Measurements from ENCODE around the gene TOM1L2. TPM values are rescaled to one million over a fixed set of nuclear protein-coding genes. Genes with fewer than 3 reads are reported as not detected.
A peak's percentile ranks its signal among the peaks of the same experiment; 100 is the strongest.

Gene TOM1L2
- polyA plus RNA-seq, 3 donors from 2014 or later = 1.9 to 6.1 (median 4.2) TPM

- Mint-ChIP-seq H3K36me3 (peaks cover 0 to 3% (median 0%) of the 10 kb centered on the region in 3 donors), H3K27ac (no peak overlapping the region), H3K4me1 (peaks cover 32 to 45% of the 10 kb centered on the region in 2 donors), H3K27me3 (ENCODE audit: low read depth in 3 of 3) (peaks cover 13 to 23% (median 15%) of the 10 kb centered on the region in 3 donors), H3K4me3 (no peak overlapping the region), H3K9me3 (no peaks in the 10 kb centered on the region)
- DNase-seq = no peak
Observed at GRCh38 chr17:17830740-17831207, 141.4 kb downstream of the TOM1L2 start.

GRCh38 chr17:17830269-17830567 is 142.0 kb downstream of the TOM1L2 start:
- Mint-ChIP-seq H3K27me3 (ENCODE audit: low read depth in 3 of 3) (peaks cover 9 to 18% (median 12%) of the 10 kb centered on the region in 3 donors), H3K4me1 (peaks cover 31 to 44% of the 10 kb centered on the region in 2 donors), H3K27ac (no peak overlapping the region), H3K9me3 (no peaks in the 10 kb centered on the region), H3K4me3 (no peak overlapping the region), H3K36me3 (peaks cover 0 to 3% (median 0%) of the 10 kb centered on the region in 3 donors)
- no peak for DNase-seq

GRCh38 chr17:17827826-17828621 is 144.2 kb downstream of the TOM1L2 start:
- Mint-ChIP-seq H3K27ac (peak overlapping the region in 2 of 6 donors; percentile 24 to 25), H3K27me3 (ENCODE audit: low read depth in 3 of 3) (peaks cover 2 to 24% (median 12%) of the 10 kb centered on the region in 3 donors), H3K36me3 (peaks cover 0 to 3% (median 0%) of the 10 kb centered on the region in 3 donors), H3K4me1 (peaks cover 32 to 44% of the 10 kb centered on the region in 2 donors), H3K4me3 (no peak overlapping the region), H3K9me3 (no peaks in the 10 kb centered on the region)
- no peak for DNase-seq

- H3K4me1 Mint-ChIP-seq = peaks cover 40 to 52% of the 10 kb centered on the region in 2 donors
- H3K27me3 Mint-ChIP-seq (ENCODE audit: low read depth in 3 of 3) = peaks cover 2 to 22% (median 16%) of the 10 kb centered on the region in 3 donors
- peak overlapping the region in 2 of 6 donors; percentile 64 to 87 for H3K27ac Mint-ChIP-seq
- H3K9me3 Mint-ChIP-seq = no peaks in the 10 kb centered on the region
- DNase-seq = no peak
- H3K4me3 Mint-ChIP-seq = peak overlapping the region in 3 of 5 donors; percentile 15 to 27 (median 21)
- peaks cover 0 to under 1% (median 0%) of the 10 kb centered on the region in 3 donors for H3K36me3 Mint-ChIP-seq
Observed at GRCh38 chr17:17826942-17827785, 145.0 kb downstream of the TOM1L2 start.

GRCh38 chr17:17826342-17826713 is 145.9 kb downstream of the TOM1L2 start:
- H3K4me3 Mint-ChIP-seq = peak overlapping the region; percentile 15 to 76 (median 31)
- peaks cover 2 to 21% (median 16%) of the 10 kb centered on the region in 3 donors for H3K27me3 Mint-ChIP-seq (ENCODE audit: low read depth in 3 of 3)
- H3K27ac Mint-ChIP-seq = peak overlapping the region; percentile 34 to 92 (median 74)
- H3K9me3 Mint-ChIP-seq = no peaks in the 10 kb centered on the region
- no peaks in the 10 kb centered on the region for H3K36me3 Mint-ChIP-seq
- H3K4me1 Mint-ChIP-seq = peaks cover 47 to 53% of the 10 kb centered on the region in 2 donors
- no peak for DNase-seq

- DNase-seq = no peak
- Mint-ChIP-seq H3K36me3 (no peaks in the 10 kb centered on the region), H3K27ac (peak overlapping the region; percentile 84 to 92 (median 88)), H3K4me3 (peak overlapping the region; percentile 57 to 86 (median 68)), H3K9me3 (no peaks in the 10 kb centered on the region), H3K4me1 (peaks cover 47 to 55% of the 10 kb centered on the region in 2 donors), H3K27me3 (ENCODE audit: low read depth in 3 of 3) (peaks cover 4 to 22% (median 16%) of the 10 kb centered on the region in 3 donors)
Observed at GRCh38 chr17:17824783-17825614, 147.2 kb downstream of the TOM1L2 start.

- DNase-seq = no peak
- H3K4me3 Mint-ChIP-seq = peak overlapping the region; percentile 81 to 86 (median 83)
- peaks cover 52 to 55% of the 10 kb centered on the region in 2 donors for H3K4me1 Mint-ChIP-seq
- peaks cover 4 to 25% (median 16%) of the 10 kb centered on the region in 3 donors for H3K27me3 Mint-ChIP-seq (ENCODE audit: low read depth in 3 of 3)
- no peaks in the 10 kb centered on the region for H3K9me3 Mint-ChIP-seq
- no peaks in the 10 kb centered on the region for H3K36me3 Mint-ChIP-seq
- H3K27ac Mint-ChIP-seq = peak overlapping the region; percentile 84 to 92 (median 88)
Observed at GRCh38 chr17:17824119-17824782, 147.9 kb downstream of the TOM1L2 start.

- H3K4me1 Mint-ChIP-seq = peaks cover 52 to 54% of the 10 kb centered on the region in 2 donors
- H3K27me3 Mint-ChIP-seq (ENCODE audit: low read depth in 3 of 3) = peaks cover 5 to 24% (median 16%) of the 10 kb centered on the region in 3 donors
- DNase-seq = peak; percentile 72 to 83 (median 83)
- peak overlapping the region; percentile 81 to 86 (median 83) for H3K4me3 Mint-ChIP-seq
- peak overlapping the region; percentile 84 to 92 (median 88) for H3K27ac Mint-ChIP-seq
- H3K36me3 Mint-ChIP-seq = peaks cover under 1 to 5% (median 3%) of the 10 kb centered on the region in 3 donors
- no peaks in the 10 kb centered on the region for H3K9me3 Mint-ChIP-seq
Observed at GRCh38 chr17:17823433-17824118, 148.6 kb downstream of the TOM1L2 start.

- H3K36me3 Mint-ChIP-seq = peaks cover 3 to 7% (median 6%) of the 10 kb centered on the region in 3 donors
- H3K4me3 Mint-ChIP-seq = peak overlapping the region; percentile 32 to 63 (median 60)
- no peak for DNase-seq
- no peaks in the 10 kb centered on the region for H3K9me3 Mint-ChIP-seq
- H3K4me1 Mint-ChIP-seq = peaks cover 50 to 52% of the 10 kb centered on the region in 2 donors
- peaks cover 8 to 25% (median 14%) of the 10 kb centered on the region in 3 donors for H3K27me3 Mint-ChIP-seq (ENCODE audit: low read depth in 3 of 3)
- H3K27ac Mint-ChIP-seq = peak overlapping the region in 2 of 6 donors; percentile 27 to 49
Observed at GRCh38 chr17:17822616-17823015, 149.6 kb downstream of the TOM1L2 start.

- Mint-ChIP-seq H3K27me3 (ENCODE audit: low read depth in 3 of 3) (peaks cover 8 to 26% (median 14%) of the 10 kb centered on the region in 3 donors), H3K36me3 (peaks cover 3 to 7% (median 6%) of the 10 kb centered on the region in 3 donors), H3K4me3 (peak overlapping the region in 4 of 5 donors; percentile 1 to 63 (median 54)), H3K4me1 (peaks cover 48 to 52% of the 10 kb centered on the region in 2 donors), H3K9me3 (no peaks in the 10 kb centered on the region), H3K27ac (peak overlapping the region in 3 of 6 donors; percentile 16 to 49 (median 27))
- DNase-seq = no peak
Observed at GRCh38 chr17:17822189-17822588, 150.0 kb downstream of the TOM1L2 start.

GRCh38 chr17:17820463-17821158 is 151.6 kb downstream of the TOM1L2 start:
- Mint-ChIP-seq H3K27me3 (ENCODE audit: low read depth in 3 of 3) (peaks cover 9 to 31% (median 18%) of the 10 kb centered on the region in 3 donors), H3K4me3 (no peak overlapping the region), H3K4me1 (peaks cover 33 to 36% of the 10 kb centered on the region in 2 donors), H3K27ac (no peak overlapping the region), H3K9me3 (no peaks in the 10 kb centered on the region), H3K36me3 (peaks cover 3 to 7% (median 6%) of the 10 kb centered on the region in 3 donors)
- no peak for DNase-seq
